ENCODE measurements around the gene PPP1R27.

PPP1R27 gene

GRCh38 chr17:81860756-81861568 is 26.1 kb upstream of the PPP1R27 start:
- peak; percentile 100 for DNase-seq

DNA sequence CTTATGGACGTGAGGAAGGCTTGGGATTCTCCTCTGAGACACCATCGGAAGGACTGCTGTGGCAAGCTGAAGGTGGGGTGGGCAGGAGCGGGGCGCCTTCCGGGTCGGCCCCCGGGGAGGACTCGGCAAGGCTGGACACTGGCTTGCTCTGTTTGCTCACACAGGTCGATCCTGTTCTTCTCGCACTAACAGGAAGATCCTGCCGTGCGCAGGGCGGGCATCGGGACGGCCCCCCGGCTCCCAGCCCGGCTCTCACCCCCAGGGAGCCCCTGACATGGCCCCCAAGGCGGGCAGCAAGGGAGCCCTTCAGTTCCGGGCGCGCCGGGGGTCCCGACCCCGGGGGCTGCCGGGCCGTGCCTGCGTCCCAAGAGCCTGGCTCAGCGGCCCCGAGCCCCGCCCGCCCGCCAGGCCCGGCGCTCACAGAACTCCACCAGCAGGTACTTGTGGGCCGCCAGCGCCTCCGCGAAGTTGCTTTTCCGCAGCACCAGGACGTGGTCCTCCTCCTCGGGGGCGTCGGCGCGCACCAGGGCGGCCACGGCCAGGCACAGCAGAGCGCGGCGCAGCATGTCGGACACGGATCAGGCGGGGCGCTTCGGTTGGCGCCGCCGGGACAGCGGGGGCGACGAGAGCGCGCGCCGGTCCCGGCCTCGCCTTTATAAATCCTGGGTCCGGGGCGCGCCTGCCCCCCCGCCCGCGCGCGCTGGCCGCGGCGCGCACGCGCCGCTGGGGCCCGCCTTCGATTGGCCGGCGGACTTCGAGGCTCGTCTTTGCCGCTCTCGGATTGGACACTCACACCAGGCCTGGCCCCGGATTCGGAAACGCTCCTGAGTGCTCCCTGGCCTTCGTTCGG is 25.3 kb upstream of the PPP1R27 start, which contains the start of gene P4HB:
Gene P4HB (minus strand): TSS at position 630 of the 850 bp plus-strand sequence. CDS start 64 bp downstream, at position 566.
- DNase-seq, result no peak

DNA sequence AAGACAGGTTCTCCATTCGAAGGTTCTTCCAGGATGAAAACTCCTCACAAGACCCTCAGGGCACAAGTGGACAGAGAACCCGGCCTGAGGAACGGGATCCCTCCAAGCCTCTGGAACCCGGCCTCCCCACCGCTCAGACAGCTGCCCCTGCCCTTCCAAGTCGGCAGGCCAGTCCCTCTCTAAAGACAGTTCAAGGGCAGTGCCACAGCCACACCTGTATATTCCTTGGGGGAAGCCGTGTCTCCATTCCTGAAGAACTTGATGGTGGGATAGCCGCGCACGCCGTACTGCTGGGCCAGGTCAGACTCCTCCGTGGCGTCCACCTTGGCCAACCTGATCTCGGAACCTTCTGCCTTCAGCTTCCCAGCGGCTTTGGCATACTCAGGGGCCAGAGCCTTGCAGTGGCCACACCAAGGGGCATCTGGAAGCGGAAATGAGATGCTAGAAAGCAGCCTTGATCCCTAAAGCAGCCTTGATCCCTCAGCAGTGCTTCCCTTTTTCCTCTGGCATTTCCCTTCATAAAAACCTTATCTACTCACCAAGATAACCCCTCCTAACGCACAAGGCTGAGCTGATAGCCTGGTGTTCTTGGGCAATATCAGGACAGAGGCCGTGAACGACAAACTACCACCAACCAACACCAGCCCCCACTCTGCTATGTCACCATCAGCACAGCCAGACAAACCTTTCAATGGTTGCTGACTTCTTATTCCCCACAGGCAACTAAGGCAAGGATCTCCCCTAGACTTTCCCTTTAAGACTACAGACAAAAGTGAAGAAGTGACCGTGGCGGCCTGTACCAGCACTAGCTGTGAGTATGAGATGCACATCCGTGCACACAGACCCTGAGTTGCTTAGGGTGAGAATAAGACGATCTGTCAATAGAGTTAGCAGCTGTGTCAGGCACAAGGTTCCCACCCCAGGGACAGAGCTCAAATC is 24.4 kb upstream of the PPP1R27 start:
- DNase-seq, result no peak

- DNase-seq, result peak; percentile 33
Observed at GRCh38 chr17:81858170-81858966, 23.5 kb upstream of the PPP1R27 start.

DNA sequence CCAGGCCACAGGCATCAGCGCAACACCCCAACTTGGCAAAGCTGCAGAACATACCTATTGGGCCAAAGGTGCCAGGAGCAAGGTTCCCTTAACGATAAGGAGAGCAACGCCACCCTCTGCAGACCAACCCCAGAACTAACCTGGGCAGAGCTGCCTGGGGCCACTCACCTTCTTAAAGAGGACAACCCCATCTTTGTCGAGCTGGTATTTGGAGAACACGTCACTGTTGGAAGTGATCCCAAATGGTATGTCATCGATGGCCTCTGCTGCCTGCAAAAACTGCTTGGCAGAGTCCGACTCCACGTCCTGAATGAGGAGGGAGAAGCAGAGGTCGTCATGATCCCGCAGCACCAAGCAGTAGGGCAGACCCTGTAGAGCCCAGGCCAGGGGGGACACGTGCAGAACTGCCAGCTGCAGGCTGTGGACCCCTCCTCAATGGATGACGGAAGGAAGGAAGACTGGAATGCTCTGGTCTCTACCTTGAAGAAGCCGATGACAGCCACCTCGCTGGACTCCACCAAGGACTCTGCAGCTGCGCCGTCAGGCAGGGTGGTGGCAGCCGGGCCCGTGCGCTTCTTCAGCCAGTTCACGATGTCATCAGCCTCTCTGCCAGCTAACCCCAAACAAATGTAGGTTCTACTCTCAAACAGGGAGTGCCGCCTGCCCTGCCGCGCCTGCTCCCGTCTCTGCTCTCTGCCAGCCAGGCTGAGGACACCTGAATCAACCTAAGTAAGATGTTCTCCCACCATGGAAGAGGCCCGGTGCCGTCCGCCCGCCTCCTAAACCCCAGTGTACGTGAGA is 20.3 kb upstream of the PPP1R27 start:
- no peak for DNase-seq

DNA sequence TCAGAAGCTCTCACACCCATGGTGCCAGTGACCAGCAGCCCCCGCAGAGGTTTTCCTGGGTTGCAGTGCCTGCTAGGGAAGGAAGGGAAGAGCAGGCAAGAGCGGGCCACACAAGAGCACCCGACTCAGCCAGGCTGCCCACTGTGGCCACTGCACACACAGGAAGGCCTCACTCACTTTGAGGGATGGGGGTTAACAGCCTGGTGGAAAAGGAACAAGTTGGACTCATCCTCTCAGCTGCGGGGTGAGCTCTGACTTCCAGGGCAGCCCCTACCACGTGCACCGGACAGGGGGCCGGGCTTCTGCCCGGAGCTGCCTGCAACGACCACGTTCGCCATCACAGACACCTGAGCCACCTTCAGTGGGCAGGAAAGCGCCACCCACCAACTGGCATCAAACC is 17.4 kb upstream of the PPP1R27 start:
- no peak for DNase-seq

GRCh38 chr17:81851423-81851822 is 16.6 kb upstream of the PPP1R27 start:
- DNase-seq, result no peak

- no peak for DNase-seq
Observed at GRCh38 chr17:81849457-81849856, 14.6 kb upstream of the PPP1R27 start.

GRCh38 chr17:81846743-81847689 is 12.2 kb upstream of the PPP1R27 start:
- DNase-seq, result no peak

DNA sequence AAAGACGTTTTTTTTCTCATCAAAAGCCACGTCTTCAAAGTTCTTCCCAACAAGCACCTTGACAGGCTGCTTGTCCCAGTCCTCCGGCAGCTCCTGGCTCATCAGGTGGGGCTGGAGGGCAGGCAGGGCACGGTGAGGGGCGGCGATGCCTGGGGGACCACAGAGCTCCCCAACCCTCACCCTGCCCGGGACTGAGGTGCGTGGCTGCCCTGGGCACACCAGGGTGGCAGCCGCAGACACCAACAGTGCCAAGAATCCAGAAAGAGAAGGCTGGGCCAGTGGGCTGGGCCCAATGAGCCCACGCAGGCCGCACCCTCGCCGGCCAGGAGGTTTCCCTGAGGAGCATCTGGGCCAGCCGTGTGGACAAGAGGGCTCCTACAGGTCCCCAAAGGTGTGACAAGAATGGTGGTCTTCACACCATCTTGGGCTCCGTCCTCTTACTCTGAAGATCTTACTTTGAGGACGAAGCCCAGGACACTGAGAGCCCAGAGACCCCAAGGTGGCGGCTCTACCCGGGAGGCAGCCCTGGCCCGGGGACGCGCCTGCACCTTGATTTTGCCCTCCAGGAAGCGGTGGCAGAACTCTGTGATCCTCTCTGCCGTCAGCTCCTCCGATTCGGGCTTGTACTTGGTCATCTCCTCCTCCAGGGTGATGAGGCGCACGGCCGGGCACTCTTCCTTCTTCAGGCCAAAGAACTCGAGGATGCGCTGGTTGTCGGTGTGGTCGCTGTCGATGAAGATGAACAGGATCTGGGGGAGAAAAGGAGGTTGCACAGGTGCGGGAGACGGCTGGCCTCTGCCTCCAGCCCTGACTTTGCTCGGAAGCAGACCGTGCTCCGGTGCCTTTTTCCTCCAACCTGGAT is 11.3 kb upstream of the PPP1R27 start:
- no peak for DNase-seq

GRCh38 chr17:81845361-81845760 is 10.5 kb upstream of the PPP1R27 start:
- no peak for DNase-seq

DNA sequence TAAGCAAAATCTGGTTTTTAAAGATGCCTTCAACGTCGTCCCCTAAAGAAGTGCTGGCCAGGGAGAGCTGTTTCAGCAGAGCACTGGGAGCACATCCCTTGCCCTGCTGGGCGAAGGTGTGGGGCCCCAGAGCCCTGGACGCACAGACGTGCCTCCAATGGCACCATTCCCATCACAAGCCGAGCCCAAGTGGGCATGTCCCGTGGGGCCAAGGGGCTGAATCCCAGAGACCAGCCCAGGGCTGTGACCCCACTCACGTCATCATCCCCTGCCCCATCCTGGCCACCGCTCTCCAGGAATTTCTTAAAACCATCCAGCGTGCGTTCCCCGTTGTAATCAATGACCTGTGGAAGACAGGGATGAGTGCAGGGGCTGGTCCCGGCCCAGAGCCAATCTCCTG is 10.0 kb upstream of the PPP1R27 start:
- no peak for DNase-seq

DNA sequence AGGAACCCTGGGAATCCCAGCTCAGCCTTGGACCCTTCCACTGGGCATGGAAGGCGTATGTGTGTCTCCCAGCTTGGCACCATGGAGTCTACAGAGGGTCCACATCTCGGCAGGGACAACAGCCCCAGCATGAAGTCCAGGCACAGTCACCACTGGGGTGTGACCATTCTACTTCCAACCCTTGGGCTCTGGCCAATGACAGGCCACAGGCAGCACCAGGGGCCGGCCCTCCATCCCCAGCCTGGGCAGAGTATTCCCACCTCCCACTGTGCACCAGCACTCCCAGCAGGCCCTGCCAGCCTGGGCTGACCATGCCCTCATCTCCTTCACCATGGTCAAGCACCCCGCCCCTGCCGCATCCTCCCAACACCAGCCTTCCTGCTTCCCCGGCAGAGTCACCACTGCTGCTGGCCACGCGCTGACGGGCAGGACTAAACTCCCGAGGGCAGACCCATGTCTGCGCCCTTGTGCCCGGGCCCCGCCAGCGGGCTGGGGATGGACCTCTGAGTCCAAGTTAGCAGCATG is 9.5 kb upstream of the PPP1R27 start:
- DNase-seq, result no peak

- no peak for DNase-seq
Observed at GRCh38 chr17:81843713-81844326, 9.0 kb upstream of the PPP1R27 start.

DNA sequence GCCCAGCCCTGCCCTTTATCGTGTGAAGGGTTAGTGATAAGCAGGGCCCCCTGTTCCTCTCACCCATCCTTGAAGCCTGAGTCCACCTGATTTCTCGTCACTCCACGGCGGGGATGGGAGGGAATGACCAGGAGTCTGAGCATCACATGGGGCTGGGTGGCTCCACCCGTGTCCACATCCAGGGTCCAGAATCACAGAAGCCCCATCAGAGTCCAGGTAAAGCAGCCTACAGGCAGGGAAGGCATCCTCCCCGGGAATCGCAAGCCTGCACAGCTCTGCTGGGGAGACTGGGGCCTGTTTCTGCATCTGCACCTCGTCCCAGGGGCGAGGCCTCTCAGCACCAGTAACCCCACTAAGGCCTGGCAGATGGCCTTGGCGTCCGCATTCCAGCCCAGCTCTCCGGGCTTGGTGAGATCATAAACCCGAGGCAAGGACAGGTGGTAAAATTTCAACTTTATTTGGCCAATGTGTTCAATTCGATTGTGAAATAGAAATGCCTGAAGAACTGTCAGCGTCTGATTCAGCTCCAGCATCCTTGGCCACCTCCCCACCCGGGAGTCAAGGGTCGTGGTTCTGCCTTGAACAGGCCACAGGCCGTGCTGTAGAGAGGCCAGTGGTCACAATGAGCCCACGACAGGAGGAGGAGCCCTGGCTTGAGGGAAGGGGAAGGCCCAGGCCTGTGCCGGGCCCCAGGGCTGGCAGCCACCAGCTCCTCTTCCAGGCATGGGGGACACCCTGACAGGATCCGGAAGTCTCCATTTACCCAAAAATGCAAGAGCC is 8.1 kb upstream of the PPP1R27 start:
- DNase-seq, result no peak

- no peak for DNase-seq
Observed at GRCh38 chr17:81842378-81842724, 7.5 kb upstream of the PPP1R27 start.

- DNase-seq, result no peak
Observed at GRCh38 chr17:81841866-81842265, 7.0 kb upstream of the PPP1R27 start.

All from NCI-H2081 treated with DMSO at 0.1 percent for 48 hours (cell line).